ENCODE results near the gene PITX1.
A peak's percentile ranks its signal among the peaks of the same experiment; 100 is the strongest.

The PITX1 gene

GRCh38 chr5:135063511-135064234 lies 29.6 kb upstream of the PITX1 start:
- DNase-seq (ENCODE audit: low read depth, low spot score), result no peak
- H3K4me3 ChIP-seq (ENCODE audit: low read length), result no peak overlapping the region

GRCh38 chr5:135063056-135063445 lies 29.0 kb upstream of the PITX1 start:
- no peak for DNase-seq (ENCODE audit: low read depth, low spot score)
- no peak overlapping the region for H3K4me3 ChIP-seq (ENCODE audit: low read length)

GRCh38 chr5:135062216-135063055 lies 28.4 kb upstream of the PITX1 start:
- DNase-seq (ENCODE audit: low read depth, low spot score), result no peak
- no peak overlapping the region for H3K4me3 ChIP-seq (ENCODE audit: low read length)

GRCh38 chr5:135061001-135061400 lies 27.0 kb upstream of the PITX1 start:
- H3K4me3 ChIP-seq (ENCODE audit: low read length), result no peak overlapping the region
- DNase-seq (ENCODE audit: low read depth, low spot score), result no peak

- no peak overlapping the region for H3K4me3 ChIP-seq (ENCODE audit: low read length)
- DNase-seq (ENCODE audit: low read depth, low spot score), result no peak
These were observed 26.0 kb upstream of the PITX1 start for GRCh38 chr5:135060021-135060420.

GRCh38 chr5:135059000-135059923 lies 25.2 kb upstream of the PITX1 start:
- DNase-seq (ENCODE audit: low read depth, low spot score), result no peak
- H3K4me3 ChIP-seq (ENCODE audit: low read length), result no peak overlapping the region

GRCh38 chr5:135058331-135058732 lies 24.3 kb upstream of the PITX1 start:
- no peak overlapping the region for H3K4me3 ChIP-seq (ENCODE audit: low read length)
- peak; percentile 16 for DNase-seq (ENCODE audit: low read depth, low spot score)

GRCh38 chr5:135057233-135057632 lies 23.2 kb upstream of the PITX1 start:
- H3K4me3 ChIP-seq (ENCODE audit: low read length), result no peak overlapping the region
- no peak for DNase-seq (ENCODE audit: low read depth, low spot score)

- H3K4me3 ChIP-seq (ENCODE audit: low read length), result no peak overlapping the region
- no peak for DNase-seq (ENCODE audit: low read depth, low spot score)
These were observed 22.4 kb upstream of the PITX1 start for GRCh38 chr5:135056316-135057030.

- DNase-seq (ENCODE audit: low read depth, low spot score), result no peak
- no peak overlapping the region for H3K4me3 ChIP-seq (ENCODE audit: low read length)
These were observed 21.4 kb upstream of the PITX1 start for GRCh38 chr5:135055396-135055795.

GRCh38 chr5:135054546-135054945 lies 20.5 kb upstream of the PITX1 start:
- DNase-seq (ENCODE audit: low read depth, low spot score), result no peak
- no peak overlapping the region for H3K4me3 ChIP-seq (ENCODE audit: low read length)

GRCh38 chr5:135053989-135054388 lies 20.0 kb upstream of the PITX1 start:
- DNase-seq (ENCODE audit: low read depth, low spot score), result no peak
- H3K4me3 ChIP-seq (ENCODE audit: low read length), result no peak overlapping the region

GRCh38 chr5:135053278-135053677 lies 19.2 kb upstream of the PITX1 start:
- DNase-seq (ENCODE audit: low read depth, low spot score), result peak; percentile 67
- no peak overlapping the region for H3K4me3 ChIP-seq (ENCODE audit: low read length)

- DNase-seq (ENCODE audit: low read depth, low spot score), result no peak
- no peak overlapping the region for H3K4me3 ChIP-seq (ENCODE audit: low read length)
These were observed 18.6 kb upstream of the PITX1 start for GRCh38 chr5:135052511-135053145.

- no peak overlapping the region for H3K4me3 ChIP-seq (ENCODE audit: low read length)
- no peak for DNase-seq (ENCODE audit: low read depth, low spot score)
These were observed 17.8 kb upstream of the PITX1 start for GRCh38 chr5:135051872-135052271.

- DNase-seq (ENCODE audit: low read depth, low spot score), result no peak
- no peak overlapping the region for H3K4me3 ChIP-seq (ENCODE audit: low read length)
These were observed 17.4 kb upstream of the PITX1 start for GRCh38 chr5:135051399-135051798.

- no peak overlapping the region for H3K4me3 ChIP-seq (ENCODE audit: low read length)
- DNase-seq (ENCODE audit: low read depth, low spot score), result no peak
These were observed 16.3 kb upstream of the PITX1 start for GRCh38 chr5:135050244-135050767.

- no peak for DNase-seq (ENCODE audit: low read depth, low spot score)
These were observed 14.9 kb upstream of the PITX1 start for GRCh38 chr5:135048930-135049329.

More at GRCh38 chr5:135048930-135049329, 14.9 kb upstream of the PITX1 start:
- no peak overlapping the region for H3K4me3 ChIP-seq (ENCODE audit: low read length)
